Stimulated activated CD8-positive, alpha-beta memory T cell treated with anti-CD3 and anti-CD28 coated beads, Interleukin-4, amount 100 ng/mL, for 4 hours (primary cell): ENCODE data around the gene SCG5.
"Not testable (repeated sequence)": the region's sequence is repeated elsewhere in the genome, so short reads cannot be mapped to it uniquely, and the experiment has no call there.

ENCODE experiments used
- DNase-seq, 2 donors: peaks; one replicate each; pipeline ENCODE4 v3.0.0-alpha.2; 2020; ENCODE audit warnings: low read depth in 2 of 2, low spot score in 1 of 2

SCG5 gene, protein sequence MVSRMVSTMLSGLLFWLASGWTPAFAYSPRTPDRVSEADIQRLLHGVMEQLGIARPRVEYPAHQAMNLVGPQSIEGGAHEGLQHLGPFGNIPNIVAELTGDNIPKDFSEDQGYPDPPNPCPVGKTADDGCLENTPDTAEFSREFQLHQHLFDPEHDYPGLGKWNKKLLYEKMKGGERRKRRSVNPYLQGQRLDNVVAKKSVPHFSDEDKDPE

DNA sequence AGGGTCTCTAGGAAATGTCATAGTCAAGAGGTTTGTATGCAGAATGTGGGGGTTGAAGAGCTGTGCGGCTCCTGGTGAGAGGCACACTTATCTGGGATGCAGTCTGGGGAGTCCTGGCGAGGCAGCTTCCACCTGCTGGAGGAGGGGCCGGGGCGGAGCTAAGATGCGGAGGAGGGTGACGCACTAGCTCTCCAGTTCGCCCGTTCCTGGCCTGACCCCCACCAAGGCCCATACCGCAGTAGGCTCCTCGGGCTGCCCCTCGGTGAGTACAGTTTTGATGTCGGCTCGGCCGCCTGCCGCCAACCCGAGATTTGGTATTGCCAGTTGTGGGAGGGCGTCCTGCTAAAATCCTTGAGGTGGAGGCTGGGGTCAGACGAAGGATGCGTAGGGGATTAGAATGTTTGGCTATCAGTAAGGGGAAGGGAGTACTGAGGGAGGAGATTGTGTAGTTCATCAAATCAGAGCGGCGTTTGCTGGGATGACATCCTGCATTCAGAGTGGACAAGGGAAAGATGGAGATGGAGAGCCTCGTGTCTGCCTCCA, at the start of gene SCG5:
Gene SCG5, plus strand, starts transcription at position 194 of the 543 bp plus-strand sequence. CDS start 1,883 bp downstream, outside the sequence.
- DNase-seq, result no peak

DNA sequence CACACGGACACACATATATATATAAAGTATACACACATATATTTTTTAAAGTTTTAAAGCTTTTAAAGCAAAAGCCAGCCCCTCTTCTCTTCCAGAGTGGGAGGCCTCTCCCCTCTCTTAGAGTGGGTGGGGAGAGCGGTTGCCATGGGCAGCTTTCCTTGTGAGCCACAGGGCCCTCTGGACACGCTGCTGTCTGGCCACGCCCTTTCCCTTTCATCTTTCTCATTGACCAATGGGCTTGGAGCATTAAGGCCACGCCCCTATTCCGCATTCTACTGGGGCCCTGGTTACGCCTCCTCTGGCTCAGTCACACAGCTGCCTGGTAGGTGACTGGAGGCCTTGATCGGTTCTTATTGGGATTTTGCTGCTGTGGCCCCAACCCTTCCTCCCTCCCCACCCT, 48.4 kb upstream of the SCG5 start, which contains the start of gene GOLGA8N:
Gene GOLGA8N, plus strand, starts transcription at position 306 of the 400 bp plus-strand sequence.
- DNase-seq, result not testable (repeated sequence)

DNA sequence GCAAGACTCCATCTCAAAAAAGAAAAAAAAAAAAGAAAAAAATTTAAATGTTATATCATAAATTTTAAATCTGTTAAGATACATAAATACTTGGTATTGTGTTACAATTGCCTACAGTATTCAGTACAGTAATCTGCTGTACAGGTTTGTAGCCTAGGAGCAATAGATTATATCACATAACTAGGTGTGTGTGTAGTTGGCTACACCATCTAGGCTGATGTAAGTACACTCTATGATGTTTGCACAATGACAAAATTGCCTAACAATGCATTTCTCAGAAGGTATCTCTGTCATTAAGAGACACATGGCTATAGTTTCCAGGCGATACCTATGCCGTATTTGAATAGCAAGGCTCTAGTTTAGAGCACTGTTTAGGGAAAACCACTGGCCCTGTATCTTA, 32.0 kb upstream of the SCG5 start:
- DNase-seq, result not testable (repeated sequence)

DNA sequence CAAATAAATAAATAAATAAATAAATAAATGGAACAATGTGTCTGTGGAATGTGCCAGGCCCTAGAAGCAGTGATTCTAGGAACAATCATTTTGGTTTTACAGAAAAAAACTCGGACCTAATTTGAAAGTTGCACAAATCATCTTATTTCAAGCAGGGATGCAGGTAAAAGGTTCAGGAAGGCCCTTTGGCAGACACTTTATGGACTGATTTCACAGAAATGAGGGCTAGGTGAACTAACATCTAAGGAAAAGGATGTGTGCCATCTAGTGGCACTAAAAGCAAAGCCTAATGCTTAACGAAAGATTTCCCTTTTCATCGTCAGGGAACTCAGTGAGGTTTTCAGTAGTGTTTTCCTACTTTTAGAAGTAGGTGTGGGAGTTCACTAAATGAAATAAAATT, 30.8 kb upstream of the SCG5 start:
- not testable (repeated sequence) for DNase-seq

DNA sequence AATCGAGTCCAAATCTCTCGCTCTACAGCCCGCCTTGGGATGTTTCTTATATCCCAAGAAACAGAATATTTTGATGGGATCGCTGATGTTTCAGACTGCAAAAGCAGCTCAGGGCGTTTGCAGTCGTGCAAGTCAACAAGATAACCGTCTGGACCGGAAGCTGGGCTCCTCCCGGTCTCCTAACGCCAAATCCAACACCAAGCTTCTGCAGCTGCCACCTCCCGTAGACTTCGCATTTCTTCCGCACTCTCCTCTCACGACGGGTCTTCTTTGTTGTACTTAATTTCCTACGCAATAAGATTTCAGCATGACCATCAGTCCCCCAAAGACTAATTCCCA, 26.8 kb upstream of the SCG5 start:
- DNase-seq, result not testable (repeated sequence)

DNA sequence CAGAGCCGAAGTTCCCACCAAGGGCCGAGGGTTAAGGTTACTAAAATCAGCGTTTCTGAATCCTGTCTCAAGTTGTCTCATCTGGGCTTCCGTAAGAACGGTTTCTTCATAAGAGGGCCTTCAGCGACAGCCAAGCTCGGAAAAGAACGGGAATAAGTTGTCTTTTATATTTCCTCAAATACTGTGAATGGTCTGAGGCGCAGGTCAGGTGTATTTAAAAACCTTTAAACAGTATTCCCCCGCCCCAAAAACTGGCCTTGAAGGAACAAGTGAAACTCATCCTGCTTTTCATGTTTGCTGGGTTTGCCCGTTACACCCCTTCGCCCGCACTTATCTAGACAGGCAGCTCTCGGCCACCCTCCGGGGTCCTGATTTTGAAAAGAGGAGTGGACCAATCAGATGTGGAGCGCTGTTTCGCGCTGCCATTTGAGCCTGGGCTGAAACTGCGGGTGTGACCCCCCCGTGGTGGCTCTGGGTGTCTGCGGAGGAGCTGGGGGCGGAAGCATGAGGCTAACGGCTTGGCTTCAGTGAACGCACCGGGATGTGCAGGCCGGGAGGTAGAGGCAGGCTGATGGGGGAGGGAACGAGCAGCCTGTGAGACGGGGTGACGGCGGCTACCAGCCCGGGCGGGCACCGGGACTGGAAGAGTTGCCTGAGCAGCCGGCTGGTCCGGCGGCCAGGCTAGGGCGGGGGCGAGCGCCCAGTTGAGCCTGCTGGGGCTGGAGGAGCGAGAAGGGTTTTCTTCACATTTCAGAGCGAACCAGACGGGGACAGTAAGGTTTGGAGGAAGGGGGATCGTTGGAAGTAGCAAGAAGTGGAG, 26.2 kb upstream of the SCG5 start, which contains the start of gene ARHGAP11A:
Gene ARHGAP11A, plus strand, starts transcription at position 454 of the 820 bp plus-strand sequence. CDS start 708 bp downstream, outside the sequence.
- DNase-seq, result peak; percentile 43 to 65

DNA sequence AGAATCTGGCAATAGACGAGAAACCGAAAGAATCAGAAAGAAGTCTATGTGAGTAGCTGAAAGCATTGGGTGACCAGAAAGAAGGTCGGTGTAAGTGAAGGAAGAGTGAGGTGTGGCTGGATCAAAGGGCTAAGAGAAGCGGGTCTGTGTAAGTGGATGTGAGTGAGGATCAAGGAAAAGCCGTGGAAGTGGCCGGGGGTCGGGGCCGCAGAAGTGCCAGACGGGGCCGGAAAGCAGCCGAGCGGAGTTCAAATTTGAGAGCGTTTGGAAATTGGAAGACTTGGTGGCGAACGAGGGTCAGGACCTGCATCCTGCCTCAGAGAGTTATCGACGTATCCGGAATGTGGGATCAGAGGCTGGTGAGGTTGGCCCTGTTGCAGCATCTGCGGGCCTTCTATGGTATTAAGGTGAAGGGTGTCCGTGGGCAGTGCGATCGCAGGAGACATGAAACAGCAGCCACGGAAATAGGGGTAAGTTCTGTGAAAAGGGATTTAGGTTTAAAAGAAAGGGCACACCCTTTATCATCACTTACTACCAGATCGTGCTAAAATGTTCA, 25.6 kb upstream of the SCG5 start:
- DNase-seq, result not testable (repeated sequence)

DNA sequence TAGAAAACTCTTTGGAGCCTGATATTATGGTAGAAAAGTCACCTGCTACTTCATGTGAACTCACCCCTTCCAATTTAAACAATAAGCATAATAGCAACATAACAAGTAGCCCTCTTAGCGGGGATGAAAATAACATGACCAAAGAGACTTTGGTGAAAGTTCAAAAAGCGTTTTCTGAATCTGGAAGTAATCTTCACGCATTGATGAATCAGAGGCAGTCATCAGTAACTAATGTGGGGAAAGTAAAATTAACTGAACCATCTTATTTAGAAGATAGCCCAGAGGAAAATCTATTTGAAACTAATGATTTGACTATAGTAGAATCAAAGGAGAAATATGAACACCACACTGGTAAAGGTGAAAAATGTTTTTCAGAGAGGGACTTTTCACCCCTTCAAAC, 5.1 kb upstream of the SCG5 start:
- no peak for DNase-seq

DNA sequence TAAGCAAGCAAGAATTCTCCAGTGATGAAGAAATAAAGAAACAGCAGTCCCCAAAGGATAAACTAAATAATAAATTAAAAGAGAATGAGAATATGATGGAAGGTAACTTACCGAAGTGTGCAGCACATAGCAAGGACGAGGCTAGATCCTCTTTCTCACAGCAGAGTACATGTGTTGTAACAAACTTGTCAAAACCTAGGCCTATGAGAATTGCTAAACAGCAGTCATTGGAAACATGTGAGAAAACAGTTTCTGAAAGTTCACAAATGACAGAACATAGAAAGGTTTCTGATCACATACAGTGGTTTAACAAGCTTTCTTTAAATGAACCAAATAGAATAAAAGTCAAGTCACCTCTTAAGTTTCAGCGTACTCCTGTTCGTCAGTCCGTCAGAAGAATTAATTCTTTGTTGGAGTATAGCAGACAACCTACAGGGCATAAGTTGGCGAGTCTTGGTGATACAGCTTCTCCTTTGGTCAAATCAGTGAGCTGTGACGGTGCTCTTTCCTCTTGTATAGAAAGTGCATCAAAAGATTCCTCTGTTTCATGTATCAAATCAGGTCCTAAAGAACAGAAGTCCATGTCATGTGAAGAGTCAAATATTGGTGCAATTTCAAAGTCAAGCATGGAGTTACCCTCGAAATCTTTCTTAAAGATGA, 4.5 kb upstream of the SCG5 start:
- DNase-seq, result no peak

DNA sequence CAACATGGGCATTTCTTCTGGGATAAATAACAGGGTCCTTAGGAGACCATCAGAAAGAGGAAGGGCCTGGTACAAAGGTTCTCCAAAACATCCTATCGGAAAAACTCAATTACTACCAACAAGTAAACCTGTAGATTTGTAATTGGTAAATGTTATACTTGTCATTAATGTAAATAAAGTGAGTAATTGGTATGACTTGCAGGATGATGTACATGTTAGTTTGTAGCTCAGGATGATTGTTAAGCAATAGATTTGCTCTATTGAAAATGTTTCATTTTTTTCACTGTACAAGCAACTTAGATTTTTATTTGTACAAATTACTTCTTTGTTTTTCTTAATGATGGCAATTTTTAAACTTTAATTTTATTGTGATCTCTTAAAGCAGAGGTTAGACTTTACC, 3.8 kb upstream of the SCG5 start:
- DNase-seq, result no peak

DNA sequence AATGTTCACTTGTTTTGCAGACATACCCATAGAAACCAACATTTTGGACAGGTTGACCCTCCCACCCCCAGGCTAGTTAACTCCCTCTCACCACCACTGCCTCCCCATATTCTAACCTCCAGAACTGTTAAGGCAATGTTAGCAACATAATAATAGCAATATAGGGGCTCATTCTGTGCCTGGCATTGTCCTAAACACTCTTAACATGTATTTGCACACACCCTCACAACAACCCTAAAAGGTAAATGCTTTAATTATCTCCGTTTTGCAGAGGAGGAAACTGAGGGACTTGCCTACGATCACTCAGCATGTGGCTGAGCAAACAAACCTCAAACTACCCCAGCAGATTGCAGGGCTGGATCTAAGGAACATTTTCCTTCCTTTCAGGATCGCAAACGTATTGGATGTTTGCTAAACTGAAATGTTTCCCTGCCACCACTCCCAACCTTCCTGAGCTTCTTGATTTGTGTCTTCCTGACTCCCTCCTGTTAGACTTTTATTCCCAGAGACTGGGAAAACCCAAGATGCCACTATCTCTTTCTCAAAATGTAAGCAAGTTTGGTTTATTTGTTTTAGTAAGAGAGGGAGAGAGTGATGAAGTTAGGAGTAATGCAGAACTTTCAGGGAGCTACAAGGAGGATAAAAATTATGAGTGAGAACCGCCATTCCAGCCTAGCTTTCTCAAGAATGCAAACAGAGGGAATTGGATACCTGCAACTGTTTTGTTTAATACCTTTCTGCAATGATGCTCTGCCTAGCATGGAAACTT, 1.3 kb downstream of the SCG5 start:
- no peak for DNase-seq

DNA sequence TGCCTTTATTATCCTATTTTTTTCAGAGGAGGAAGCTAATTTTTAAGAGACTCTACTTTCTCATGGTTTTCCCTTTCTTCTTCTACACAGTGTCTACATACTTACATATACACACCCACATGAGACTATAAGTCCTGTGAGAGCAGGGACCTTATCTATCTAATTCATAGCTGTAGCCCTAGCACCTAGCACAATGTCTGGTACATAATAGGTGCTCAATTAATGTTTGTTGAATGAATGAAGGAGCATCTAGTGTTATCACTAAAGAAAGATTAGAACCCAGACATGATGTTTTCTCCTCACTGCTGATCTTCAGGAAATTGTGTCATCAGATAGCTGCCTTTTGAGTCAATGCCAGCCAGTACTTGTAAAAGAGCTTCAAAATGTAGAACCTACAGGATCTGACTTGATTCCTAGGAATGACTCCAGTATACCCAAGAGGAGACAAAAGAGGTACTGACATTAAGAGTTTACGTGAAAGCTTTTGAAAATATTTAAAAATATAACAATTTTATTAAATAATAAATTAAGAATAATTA, 2.5 kb downstream of the SCG5 start:
- no peak for DNase-seq

DNA sequence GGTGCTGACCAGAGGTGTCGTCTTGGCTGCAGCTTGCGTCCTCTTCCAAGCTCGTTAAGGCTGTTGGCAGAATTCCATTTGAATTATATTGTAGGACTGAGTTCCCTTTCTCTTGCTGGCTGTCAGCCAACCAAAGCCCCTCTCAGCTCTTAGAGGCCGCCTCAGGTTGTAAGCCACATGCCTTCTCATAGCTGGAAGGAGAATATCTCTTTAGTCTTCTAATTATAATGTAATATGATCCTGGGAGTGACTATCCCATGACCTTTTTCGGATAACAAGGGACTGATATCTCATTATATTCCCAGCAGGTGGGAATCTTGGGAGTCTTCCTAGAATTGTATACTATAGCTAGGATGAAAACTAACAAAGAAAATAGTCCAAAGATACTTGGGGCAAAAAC, 4.8 kb downstream of the SCG5 start:
- DNase-seq, result no peak

DNA sequence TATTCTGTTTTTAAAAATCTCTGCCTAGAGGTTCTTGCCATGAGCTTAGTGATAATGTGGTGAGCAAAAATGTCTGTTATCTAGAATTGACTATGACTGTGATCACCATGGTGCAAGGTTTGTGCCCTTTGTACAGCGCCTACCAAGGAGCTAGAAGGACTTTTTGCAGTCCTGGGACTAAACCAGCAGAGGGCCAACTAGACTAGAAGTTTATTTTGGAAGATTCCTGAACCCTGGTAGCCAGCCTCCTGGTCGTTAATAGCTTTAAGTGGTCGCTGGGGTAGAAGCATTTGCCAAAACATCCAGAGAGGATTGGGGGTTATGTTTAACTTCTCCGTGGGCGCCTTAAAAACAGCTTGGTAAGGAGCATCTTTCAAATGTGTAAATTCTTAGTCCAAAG, 7.8 kb downstream of the SCG5 start:
- no peak for DNase-seq

DNA sequence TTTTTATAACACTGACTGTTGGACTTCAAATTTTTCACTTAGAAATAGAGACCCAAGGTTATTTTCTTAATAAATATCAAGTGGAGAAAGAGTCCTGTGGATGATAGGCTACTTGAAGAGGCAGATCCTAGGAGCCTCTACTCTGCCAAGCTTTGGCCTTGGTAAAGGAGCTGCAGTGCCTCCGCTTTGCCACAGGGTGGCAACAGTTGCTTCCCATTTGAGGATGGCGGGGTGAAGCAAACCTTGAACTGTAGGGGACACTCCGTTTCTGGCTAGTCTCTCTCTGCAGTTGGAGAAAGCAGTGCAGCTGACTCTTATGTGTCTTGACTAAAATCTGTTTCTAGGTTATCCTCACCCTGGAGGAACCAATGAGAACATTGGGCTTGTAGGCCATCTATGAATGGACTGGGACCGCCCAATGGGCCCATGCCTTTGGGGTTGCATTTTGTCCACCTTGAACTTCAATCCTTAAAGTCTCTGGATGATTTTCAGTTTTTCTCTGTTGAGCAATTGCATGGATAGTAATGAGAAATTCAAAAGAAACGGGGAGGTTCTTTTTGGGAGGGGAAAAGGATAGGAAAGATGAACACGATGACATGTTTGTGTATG, 9.8 kb downstream of the SCG5 start:
- peak in 1 of 2 donors; percentile 6 for DNase-seq

DNA sequence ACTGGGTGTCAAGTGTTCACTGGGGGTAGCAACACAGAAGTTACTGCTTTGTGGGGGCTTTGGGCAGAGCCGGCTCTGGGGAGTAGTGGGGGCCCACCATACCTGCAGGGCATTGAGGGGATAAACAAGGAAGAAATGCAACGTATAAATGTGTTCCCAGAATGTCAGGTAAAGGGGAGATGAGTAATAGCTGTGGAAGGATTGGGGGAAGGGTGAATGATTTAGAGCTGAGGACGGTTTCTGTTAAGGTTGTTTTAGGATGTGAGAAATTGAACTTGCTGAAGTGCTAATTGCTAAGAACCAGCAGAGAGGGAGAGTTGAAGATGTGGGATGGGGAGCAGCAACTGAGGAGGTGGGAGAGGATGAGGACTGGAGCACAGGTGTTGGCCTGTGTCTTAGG, 10.7 kb downstream of the SCG5 start:
- DNase-seq, result no peak

DNA sequence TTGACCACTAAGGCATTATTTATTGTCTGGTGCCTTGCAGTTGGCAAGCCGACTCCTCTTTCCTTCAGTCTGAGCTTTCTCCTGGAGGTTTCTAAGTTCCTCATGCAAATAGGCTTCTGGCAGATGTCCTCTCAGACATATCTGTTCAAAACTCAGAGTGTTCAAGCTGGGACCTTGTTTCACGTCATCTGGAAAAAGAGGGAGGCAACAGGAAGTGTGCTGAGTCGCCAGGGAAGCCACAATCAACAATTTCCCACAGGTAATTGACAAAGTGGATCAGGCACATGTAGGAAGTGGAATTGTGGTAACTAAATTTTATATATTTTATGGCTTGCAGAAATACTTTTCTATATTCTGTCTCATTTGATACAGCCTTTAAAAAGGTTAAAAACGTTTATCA, 14.6 kb downstream of the SCG5 start:
- DNase-seq, result no peak

DNA sequence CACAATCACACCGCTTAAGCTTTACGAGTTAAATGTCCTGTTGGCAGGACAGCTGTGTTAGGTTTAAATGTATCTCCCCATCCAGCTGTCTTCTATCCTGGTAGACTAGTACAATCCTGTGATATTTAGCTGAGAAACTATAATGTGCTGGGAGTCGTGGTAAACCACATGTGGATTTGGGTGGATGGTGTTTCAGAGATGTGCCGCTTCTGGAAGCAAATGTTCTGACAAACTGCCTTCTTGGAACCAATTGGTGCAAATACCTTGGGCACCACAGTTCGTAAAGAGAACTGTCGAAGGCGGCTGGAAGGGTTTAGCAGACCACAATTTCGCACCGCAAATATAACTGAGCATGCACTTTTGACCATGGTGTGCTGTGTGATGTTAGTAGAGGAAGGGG, 15.0 kb downstream of the SCG5 start:
- DNase-seq, result no peak

DNA sequence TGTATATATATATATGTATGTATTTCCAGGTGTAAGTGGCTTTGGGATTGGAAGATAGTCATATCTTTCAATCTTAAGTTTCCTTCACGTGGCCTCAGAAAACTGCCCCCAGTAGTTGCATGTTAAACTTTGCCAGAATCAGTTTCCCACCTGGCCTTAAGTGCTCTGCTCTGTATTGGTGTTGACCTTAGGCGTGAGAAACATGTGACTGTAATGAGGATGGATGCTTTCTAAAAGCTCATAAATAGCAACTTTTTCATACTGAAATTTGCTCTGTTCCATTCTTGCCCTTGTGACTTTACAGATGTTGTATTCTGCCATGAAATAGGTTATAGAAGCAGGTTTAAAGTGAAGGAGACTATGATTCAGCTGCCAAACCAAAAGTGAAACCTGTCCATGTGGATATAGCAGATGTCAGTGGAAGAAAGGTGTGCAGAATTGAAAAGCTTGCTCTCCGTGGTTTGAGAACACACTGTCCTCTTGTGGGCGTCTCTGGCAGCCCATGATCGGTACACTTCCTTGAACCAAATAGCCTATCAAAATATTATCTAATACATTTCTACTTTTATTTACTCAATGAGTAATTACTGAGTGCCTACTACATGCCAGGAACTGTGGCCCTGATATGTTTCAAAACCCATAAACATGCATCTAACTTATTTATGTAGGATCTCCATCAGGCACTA, 15.8 kb downstream of the SCG5 start:
- DNase-seq, result no peak
